ENCODE data around the gene UPK3BL2.
"Not testable (repeated sequence)": the region's sequence is repeated elsewhere in the genome, so short reads cannot be mapped to it uniquely, and the experiment has no call there.

UPK3BL2 gene

DNA sequence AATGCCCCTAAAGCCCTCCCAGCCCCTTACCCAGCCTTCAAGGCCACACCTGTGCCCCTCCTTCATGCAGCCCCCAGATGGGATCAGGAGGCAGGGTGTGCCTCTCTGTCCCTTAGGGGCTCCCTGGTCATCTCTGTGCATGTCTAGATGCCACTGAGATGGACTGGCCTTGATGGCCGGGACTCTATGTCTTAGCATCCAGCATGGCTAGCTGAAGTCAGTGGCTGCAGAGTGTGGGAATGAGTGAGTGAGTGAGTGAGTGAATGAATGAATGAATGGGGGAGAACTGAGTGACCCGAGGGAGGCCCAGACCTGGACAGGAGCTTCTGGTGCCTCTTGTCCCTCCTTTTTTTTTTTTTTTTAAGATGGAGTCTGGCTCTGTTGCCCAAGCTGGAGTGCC, 11.4 kb downstream of the UPK3BL2 start:
- not testable (repeated sequence) for DNase-seq (ENCODE audit: extremely low read depth in 1 of 2, low read depth in 1 of 2)

DNA sequence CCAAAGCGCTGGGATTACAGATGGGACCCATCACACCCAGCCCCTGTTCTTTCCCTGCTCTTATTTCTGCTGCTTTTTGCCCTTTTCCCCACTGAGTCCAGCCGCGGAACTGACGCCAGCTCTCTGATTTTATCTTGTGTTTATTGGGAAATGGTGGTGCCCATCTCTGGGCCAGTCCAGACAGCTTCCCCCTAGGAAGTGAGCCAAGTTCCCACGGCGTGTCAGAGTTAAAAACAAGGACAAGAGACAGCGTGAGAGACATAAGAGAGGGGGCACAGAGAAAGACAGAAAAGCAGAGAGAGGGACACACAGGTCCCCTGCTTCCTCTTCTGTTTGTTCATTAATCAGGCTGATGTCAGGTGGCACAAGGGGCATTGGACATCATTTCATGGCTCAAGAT, 11.9 kb downstream of the UPK3BL2 start:
- not testable (repeated sequence) for DNase-seq (ENCODE audit: extremely low read depth in 1 of 2, low read depth in 1 of 2)

DNA sequence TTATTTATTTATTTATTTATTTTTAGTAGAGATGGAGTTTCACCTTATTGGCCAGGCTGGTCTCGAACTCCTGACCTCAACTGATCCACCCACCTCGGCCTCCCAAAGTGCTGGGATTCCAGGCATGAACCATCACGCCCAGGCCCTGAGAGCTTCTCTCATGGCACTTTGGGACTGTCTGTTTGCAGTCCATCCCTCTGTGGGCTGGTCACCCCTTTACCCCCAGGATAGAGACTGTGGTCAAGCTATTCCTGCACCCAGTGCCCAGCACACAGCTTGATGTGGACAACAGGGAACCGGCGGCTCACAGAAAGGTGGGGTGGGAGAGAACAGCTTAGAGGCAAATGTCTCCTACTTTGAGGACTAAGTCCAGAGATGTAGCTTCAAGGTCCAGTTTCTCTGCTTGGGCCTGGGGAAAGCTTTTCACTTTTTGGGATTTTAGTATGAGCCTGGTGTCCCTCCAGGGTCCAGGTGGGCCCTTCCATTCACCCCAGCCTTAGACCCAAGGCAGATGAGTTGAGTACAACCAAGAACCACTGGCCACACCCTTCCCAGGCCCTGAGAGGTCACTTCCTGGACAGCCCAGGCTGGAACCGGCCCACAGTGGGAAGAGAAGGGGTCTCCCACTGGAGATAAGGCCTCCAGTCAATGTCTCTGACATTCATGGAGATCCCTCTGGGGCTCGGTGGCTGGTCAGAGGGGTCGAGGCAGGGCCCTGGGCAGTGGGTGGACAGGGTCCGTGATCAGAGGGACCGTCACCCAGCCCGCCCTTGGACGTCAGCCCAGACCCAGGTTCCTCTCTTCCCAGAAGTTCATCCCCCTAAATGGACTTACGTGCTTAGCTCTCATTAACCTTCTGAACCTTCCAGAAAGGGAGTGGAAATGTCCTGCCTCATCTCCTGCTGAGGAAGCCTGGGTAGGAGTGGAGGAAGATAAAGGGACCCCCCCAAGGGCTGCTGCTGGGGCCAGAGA, 15.4 kb downstream of the UPK3BL2 start:
- not testable (repeated sequence) for DNase-seq (ENCODE audit: extremely low read depth in 1 of 2, low read depth in 1 of 2)

DNA sequence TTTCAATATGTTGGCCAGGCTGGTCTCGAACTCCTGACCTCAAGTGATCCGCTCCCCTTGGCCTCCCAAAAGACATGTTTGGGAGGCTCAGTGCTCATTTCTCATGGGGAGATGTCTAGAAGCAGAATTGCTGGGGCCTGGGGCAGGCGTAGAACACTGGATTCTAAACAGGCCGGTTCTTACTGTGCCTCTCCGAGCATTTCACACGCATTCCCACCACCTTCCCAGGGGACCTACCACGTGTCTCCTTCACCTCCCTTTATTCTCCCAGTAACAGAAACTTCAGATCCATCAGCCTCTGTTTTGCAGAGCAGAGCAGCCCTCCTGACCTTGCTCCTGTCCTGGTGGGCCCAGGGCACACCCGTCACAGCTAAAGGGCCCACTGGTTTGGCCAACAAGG, 16.3 kb downstream of the UPK3BL2 start:
- DNase-seq (ENCODE audit: extremely low read depth in 1 of 2, low read depth in 1 of 2), result not testable (repeated sequence)

DNA sequence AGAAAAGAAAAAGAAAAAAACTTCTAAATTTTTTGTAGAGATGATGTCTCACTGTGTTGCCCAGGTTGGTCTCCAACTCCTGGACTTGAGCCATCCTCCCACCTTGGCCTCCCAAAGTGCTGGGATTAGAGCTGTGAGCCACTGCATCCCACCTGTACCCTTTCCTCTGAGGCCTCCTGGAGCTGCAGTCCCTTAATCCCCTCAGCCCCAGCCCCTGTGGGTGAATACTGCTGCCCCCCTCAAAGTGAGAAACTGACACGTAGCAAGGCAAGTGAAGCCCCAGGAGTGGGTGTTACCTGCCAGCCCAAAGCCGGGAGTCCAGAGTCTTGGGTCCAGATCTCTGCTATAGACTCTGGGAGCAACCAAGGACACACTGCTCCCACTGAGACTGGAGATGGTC, 18.7 kb downstream of the UPK3BL2 start:
- not testable (repeated sequence) for DNase-seq (ENCODE audit: extremely low read depth in 1 of 2, low read depth in 1 of 2)

DNA sequence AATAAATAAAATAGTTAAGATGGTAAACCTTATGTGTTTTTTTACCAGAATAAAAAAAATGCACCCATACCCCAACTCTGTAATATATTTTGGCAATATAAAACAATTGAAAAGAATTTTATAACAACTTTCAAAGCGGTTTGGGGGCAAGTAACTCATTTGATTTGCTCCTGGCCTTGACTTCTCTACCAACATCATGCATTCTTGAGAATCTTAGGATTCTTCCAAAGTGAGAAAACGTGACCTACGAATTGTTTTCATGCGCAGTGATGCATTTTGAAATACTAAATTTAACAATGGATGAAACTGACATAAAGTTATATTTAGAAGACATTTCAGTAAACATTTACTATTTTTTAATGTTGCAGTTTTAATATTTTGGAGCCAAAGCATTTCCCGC, 22.7 kb downstream of the UPK3BL2 start:
- DNase-seq (ENCODE audit: extremely low read depth in 1 of 2, low read depth in 1 of 2), result not testable (repeated sequence)

DNA sequence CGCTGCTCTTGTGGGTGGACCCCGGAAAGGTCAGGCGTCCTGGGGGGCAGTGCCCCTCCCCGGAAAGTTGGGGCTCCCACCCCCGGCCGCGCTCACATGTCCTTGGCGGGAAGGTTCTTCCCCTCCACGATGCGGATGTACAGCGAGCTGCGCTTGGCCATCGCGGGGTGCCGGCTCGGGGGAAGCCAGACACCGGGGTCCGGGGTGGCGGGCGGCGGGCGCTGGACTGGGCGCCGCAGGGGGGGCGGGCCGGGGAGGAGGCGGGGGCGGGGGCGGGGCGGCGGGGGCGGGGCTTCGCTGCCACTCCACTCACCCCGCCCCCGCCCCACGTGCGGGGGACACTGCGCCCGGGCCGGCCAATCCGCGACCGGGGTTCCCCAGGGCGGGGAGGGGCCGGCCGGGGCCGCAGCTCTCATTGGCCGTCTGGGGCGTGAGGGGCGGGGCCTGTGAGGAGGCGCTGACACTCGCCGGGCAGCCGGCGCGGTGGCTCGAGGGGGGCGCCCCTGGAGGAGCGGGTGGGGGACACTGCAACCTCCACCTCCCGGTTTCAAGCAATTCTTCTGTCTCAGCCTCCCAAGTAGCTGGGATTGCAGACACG, 25.8 kb downstream of the UPK3BL2 start, which contains the start of gene RASA4B:
TSS of gene RASA4B (minus strand) at position 228 of the 598 bp plus-strand sequence. CDS start at position 161, 67 bp downstream.
- not testable (repeated sequence) for DNase-seq (ENCODE audit: extremely low read depth in 1 of 2, low read depth in 1 of 2)

DNA sequence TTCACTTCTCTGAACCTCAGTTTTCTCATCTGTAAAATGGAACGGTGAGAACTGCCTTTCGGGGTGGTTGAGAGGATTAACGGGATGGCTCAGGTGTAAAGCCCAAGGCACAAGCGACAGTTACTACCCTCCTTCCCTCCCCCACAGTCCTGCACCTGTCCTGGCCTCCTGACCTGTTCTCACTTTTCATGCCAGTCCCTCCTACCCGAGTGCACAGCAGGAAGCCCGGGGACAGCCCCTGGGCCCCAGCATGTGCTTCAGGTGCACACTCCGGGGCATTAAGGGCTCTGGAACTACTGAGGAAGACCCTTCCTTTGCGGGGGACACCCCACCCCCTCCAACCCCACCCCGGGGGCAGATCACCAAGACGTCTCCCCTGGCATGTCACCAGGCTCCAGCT, 26.5 kb downstream of the UPK3BL2 start:
- DNase-seq (ENCODE audit: extremely low read depth in 1 of 2, low read depth in 1 of 2), result not testable (repeated sequence)

DNA sequence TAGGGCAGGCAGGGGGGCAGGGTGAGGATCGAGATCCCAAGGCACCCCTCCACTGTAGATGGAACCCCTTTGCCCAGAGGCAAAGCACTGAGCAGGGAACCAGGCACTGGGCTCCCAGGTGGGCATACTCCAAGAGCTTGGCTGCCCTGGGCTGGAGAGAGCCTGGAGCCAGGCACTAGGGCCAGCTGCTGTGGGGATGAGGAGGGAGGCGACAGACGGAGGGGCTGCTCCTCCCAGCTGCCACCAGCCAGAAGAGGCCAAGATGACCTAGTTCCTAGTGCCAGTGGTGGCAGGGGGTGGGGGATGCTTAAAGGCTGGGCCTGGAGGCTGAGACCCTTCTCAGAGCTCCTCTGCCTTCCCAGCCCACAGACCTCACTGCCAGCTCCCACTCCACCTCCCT, 27.6 kb downstream of the UPK3BL2 start:
- not testable (repeated sequence) for DNase-seq (ENCODE audit: extremely low read depth in 1 of 2, low read depth in 1 of 2)

DNA sequence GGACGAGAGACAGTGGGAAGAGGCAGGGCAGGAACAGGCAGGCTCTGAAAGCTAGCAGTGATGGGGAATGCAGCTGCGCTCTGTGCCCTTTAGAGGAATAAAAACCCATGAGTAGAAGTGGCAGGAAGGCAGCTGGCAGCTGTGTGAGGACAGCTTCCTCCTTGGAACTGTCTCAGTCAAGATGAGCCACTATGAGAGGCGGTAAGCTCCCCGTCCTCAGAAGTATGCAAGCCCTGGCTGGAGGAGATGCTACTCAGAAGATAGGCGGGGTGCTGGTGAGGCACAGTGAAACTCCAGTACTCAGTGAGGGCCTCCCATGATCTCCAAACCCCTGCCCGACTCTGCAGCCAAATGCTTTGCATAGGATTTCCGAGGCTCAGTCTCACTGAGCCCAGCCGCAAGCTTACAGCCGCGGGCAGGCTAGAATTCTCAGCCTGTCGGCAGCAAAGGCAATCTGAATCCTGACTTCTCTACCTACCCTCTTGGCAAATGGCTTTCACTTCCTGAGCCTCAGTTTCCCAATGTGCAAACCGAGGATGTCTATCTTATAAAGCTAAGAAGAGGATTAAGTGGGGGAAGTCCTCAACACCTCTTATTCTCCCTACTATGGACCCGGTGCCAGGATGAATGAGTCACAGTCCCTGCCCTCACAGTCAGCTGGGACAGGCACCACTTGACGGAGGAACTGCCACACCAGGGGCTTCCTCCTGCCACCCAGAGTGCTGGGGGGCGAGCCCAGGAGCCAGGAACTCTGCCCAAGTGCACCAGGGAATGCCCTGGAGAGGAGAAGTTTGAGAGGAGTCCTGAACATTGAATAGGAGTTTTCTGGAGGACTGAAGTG, 28.4 kb downstream of the UPK3BL2 start:
- not testable (repeated sequence) for DNase-seq (ENCODE audit: extremely low read depth in 1 of 2, low read depth in 1 of 2)

DNA sequence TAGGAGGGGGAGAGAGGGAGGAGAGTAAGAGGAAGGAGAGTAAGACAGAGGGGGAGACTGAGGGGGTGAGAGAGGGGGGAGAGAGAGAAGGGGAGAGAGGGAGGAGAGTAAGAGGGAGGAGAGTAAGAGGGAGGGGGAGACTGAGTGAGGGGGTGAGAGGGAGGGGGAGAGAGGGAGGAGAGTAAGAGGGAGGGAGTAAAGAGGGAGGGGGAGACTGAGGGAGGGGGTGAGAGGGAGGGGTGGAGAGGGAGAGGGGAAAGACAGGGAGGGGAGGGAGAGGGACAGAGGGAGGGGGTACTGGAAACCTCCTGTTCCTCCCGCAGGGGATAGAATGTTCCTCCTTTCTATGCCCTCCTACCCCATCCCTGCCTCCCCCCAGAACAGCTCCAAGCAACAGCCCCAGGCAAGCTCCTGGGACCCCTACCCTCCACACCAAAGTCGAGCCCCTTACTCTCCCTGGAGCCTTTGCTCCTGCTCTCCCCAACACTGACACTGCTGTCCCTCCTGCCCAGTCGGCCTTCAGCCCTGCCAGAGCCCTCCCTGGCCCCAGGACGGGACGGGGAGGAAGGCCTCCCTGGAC, 30.8 kb downstream of the UPK3BL2 start:
- not testable (repeated sequence) for DNase-seq (ENCODE audit: extremely low read depth in 1 of 2, low read depth in 1 of 2)

DNA sequence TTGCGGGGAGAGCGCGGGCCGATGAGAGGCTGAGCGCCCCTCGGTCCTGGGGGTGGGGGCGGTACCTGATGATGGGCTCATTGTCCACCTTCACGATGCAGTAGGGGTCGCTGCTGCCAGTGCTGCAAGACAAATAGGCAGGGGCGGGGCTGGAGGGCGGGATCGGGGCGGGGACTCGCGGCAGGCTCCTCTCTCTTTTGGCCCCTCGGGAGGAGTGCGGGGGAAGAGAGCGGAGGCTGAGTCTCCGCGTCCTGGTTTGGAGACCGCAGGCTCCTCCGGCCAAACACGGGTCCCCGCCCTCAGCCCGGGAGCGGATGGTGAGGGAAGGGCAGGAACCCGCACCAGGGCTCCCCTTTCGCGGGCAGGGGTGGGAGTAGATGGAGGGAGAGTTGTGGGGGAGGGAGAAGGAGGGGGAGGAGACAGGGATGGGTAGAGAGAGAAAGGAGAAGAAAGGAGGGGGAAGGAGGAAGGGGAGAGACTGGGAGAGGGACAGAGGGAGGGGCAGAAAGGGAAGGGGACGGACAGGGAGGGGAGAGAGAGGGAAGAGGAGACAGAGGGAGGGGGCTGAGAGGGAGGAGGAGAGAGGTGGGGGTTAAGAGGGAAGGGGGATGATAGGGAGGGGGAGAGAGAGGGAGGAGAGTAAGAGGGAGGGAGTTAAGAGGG, 31.5 kb downstream of the UPK3BL2 start:
- not testable (repeated sequence) for DNase-seq (ENCODE audit: extremely low read depth in 1 of 2, low read depth in 1 of 2)

DNA sequence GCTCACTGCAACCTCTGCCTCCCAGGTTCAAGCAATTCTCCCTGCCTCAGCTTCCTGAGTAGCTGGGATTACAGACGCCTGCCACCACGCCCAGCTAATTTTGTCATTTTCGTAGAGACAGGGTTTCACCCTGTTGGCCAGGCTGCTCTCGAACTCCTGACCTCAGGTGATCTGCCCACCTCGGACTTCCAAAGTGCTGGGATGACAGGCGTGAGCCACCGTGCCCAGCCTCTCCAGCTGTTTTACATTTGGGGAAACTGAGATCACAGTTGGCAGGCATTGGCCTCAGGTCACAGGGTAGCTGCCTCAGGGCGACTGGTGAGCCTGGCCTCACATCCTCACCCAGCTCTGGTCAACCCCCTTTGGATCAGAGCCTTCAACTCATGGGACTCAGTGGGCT, 32.9 kb downstream of the UPK3BL2 start:
- DNase-seq (ENCODE audit: extremely low read depth in 1 of 2, low read depth in 1 of 2), result not testable (repeated sequence)

DNA sequence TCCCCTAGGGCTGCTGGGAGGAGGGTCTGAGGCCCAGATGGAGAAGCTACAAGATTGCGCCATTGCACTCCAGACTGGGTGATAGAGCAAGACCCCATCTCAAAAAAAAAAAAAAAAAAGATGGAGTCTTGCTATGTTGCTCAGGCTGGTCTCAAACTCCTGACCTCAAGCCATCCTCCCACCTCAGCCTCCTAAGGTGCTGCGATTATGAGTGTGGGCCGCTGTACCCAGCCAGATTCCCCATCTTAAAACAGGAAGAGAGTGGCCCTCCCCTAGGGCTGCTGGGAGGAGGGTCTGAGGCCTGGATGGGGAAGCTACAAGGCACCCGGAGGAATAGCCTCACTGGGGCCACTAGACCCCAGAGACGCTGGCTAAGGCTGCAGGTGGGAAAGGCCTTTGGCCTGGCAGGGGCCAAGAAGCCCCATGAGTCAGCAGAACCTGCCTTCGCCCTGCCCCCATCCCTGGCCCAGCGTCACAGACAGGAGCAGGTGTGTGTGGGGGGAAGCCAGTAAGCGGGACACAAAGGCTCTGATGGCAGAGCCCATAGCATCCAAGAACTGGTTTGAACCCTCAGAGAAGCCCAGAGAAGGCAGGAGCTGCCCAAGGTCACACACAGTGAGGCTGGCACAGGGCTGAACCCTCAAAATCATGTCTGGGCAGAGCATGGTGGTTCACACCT, 35.9 kb downstream of the UPK3BL2 start:
- not testable (repeated sequence) for DNase-seq (ENCODE audit: extremely low read depth in 1 of 2, low read depth in 1 of 2)

DNA sequence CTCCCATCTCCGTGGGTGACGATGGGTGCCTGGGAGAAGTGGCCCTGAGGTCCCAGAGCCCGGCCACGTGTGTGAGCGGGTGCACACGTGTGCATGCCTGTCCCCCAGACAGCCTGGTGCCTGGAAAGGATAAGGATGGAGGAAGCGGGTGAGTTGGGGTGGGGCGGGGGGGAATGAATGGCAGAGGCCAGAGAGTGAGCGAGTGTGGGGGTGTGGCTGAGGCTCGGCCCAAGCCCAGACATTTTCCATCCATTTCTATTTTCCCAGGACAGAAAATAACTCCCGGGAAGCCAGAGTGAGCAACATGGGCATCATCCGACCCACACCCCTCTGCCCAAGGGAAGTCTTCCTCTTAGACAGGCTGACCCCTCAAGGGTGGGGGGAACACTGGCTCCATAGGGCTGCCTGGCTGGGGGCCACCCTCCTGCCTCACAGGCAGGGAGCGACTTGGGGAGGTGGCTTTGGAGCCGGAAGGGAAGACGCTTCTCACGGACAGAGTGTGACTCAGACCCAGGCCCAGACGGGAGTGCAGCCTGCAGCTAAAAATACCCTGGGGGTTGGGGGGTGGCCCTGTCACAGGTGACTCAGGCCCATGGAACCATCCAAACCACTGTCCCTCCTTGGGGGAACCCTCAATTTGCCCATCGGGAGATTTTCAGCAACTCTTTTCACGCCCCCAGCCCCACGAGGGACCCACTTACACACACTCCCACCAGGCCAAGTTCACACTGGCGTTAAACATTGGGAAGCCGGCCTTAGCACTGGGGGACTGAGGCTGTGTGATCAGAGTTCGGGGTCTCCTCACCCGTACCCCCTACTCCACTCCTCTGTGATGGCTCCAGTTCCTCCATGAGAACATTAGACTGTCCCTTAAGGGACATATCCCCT, 38.0 kb downstream of the UPK3BL2 start:
- not testable (repeated sequence) for DNase-seq (ENCODE audit: extremely low read depth in 1 of 2, low read depth in 1 of 2)

DNA sequence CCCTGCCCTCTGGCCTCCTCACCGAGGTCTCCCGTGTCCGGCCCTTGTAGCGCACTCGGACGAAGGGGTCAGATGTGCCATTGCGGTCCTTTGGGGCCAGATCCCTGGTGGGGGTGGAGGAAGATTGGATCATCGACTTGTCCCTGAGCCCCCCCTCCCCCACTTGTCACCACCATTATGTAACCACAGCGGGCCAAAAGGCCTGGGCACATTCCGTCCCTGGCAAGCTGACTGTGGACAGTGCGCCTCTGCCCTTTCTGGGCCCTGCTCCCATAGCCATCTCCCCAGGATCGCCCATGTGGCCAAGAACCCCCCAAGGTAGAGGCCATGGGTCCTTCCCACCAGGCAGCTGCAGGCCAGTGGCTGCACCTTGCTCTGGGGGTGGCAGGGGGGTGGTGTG, 40.4 kb downstream of the UPK3BL2 start:
- not testable (repeated sequence) for DNase-seq (ENCODE audit: extremely low read depth in 1 of 2, low read depth in 1 of 2)

DNA sequence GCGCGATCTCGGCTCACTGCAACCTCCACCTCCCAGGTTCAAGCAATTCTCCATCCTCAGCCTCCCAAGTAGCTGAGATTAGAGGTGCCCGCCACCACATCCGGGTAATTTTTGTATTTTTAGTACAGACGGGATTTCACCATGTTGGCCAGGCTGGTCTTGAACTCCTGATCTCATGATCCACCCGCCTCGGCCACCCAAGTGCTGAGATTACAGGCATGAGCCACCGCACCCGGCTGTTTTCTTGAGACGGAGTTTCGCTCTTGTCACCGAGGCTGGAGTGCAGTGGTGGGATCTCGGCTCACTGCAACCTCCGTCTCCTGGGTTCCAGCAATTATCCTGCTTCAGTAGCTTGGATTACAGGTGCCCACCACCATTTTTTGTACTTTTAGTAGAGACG, 45.2 kb downstream of the UPK3BL2 start:
- not testable (repeated sequence) for DNase-seq (ENCODE audit: extremely low read depth in 1 of 2, low read depth in 1 of 2)

DNA sequence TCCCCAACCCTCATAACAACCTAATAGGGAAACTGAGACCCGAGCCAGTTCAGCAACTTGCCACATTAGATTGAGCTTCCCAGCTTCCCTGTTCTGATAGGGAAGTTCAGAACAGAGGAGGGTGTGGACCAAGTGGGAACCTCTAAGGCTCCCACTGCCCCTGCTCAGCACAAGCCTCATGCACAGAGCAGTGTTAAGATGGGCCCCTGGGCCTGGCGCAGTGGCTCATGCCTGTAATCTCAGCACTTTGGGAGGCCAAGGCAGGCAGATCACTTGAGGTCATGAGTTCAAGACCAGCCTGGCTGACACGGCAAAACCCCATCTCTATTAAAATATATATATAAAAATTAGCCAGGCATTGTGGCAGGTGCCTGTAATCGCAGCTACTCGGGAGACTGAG, 46.2 kb downstream of the UPK3BL2 start:
- DNase-seq (ENCODE audit: extremely low read depth in 1 of 2, low read depth in 1 of 2), result not testable (repeated sequence)

All from stimulated activated CD8-positive, alpha-beta memory T cell treated with anti-CD3 and anti-CD28 coated beads, Interleukin-7, amount 100 ng/mL, for 48 hours (primary cell).